Hippocampal formation (tissue), 2 donors: ENCODE data around the gene CHID1.

Experiments used
- DNase-seq, 2 donors: peaks; one replicate each; lab custom pipeline; 2025; lab: John Stamatoyannopoulos, UW

The CHID1 gene

DNA sequence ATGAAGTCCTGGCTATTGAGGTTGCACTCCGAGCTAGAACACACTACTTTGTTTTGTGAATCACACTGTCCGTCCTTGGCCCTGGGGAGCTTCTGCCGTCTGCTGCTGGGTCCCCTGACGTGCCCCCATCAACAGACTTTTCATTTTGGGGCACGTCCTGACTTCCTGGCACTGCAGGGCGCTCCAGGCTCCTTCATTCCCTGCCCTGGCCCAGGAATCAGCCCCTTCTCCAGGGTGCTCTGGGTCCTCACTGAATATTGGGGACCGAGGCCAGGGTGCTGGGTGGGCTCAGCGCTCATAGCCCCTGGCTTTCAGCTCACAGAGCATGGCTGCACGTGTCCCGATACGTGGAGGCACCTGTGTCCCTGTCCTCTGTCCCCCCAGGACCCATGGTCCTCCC is 45.7 kb downstream of the CHID1 start:
- DNase-seq, result no peak

DNA sequence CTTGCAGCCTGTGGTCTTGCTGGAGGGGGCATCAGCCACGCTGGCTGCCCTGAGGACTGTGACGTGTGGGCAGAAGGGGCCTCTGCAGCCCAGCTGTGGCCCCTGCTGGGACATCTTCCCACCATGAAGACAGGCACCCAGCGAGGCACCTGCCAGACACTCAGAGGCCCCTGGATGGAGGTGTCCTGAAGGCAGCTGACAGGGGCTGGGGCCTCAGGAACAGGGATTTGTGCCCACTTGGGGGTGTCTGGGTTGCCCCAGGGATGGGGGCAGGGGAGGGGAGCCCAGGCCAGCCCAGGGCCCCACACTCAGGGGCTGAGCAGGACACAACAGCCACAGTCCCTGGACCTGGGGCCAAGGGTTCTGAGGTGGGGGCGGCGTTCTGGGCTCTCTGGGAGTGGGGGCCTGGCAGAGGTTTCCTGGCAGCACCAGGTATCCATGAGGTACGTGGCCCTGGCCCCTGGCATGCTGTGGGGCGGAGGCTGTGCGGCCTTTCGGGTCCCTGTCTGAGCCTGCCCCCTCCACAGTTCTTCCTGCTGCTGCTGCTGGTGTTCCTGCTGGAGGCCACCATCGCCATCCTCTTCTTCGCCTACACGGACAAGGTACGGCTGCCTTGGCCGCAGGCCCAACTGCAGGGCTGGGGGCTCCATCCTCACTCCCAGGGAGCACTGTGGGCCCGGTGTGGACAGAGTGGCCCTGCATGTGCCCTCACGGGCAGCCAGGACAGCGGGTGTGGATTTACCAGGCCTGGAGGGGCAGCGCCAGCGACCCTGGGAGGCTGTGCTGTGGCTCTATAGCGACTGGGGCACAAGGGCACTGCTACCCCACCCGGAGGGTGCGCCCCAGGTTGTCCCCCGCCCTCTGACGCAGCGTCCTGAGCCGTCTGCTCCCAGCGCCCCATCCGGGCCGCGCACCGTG is 46.4 kb downstream of the CHID1 start:
- DNase-seq, result no peak

DNA sequence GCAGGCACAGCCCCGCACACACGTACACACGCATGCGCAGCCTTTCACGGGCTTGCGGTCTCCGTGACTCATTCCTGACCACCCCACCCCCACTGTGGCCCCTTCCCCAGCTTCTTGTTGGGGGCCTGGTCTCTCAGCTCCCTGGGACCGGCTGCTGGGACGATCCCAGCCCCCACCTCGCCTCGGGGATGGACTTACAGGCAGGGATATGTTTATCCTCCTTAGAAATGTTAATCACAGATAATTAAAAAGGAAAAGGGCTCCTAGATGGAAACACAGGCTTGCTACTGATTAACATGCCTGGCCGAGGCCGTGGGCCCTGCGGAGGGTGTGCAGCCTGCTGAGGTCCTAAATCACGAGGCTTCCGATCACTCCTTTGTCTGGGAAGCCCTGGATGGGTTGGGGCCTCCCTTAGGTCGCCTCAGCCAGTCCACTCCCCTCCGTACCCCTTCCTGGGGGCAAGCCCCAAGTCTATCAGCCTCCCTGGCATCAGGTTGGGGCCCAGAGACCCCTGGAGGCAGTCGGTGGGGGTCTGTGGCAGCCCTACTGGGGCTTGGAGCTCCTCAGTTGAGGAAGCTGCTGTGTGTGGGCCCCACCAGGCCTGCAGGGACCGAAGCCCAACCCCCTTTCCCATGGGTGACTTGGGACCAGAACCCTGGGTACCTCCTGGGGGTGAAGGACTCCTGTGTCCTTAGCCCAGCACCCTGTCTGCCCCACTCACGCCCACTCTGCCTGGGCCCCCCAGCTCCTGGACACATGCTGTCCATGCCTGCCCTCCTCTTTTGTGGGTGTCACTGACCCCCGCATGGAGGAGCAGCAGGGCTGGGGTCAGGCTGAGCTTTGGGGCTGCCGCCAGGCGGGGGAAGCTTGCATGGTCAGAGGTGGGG is 47.3 kb downstream of the CHID1 start:
- no peak for DNase-seq

DNA sequence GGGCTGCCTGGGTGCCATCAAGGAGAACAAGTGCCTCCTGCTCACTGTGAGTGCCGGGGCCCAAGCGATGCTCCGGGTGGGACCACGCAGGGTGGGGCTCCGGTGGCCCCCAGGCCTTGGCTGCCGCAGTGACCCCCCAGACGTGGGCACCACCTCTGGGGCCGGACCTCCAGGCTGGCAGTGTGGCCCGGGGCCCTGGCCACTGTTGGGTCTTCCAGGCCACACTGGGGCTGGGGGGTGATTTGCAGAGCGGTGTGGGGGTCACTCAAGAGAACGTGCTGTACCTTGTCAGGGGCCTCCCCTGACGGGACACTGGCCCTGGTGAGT is 48.0 kb downstream of the CHID1 start:
- no peak for DNase-seq

DNA sequence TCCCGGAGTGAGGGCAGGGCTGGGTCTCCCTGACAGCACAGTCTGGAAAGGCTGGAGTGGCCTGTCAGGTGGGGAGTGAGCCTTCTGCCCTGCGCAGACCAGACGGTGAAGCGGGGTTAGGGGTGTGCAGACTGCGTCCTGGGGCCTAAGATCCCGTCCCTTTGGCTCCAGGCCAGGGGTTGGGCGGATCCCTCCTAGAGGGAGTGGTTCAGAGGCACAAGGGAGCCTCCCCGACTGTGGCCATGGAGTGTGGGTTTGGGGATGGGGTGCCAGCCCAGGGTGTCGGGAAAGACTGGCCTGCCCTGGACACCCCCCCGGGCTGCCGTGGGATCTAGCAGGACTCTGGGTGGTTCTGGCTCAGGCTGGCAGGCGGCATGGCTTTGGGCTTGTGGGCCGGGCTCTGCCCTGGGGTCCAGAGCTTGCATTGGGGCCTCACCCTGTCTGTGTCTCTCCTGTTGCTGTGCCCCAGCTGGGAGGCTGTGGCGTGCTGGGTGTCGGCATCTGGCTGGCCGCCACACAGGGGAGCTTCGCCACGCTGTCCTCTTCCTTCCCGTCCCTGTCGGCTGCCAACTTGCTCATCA is 48.4 kb downstream of the CHID1 start:
- DNase-seq, result no peak

DNA sequence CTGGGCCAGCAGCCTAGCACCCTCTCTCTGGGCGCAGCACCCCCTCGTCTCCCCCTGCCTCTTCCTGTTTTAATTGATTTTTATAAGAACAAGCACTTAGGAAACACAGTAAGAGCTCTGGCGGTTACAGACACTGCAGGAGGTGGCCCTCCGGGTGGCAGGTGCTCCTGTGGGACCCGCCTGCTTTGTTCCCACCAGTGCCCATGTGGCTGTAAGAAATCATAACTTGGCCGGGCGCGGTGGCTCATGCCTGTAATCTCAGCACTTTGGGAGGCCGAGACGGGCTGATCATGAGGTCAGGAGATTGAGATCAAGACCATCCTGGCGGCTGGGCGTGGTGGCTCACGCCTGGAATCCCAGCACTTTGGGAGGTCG is 49.5 kb downstream of the CHID1 start:
- no peak for DNase-seq

DNA sequence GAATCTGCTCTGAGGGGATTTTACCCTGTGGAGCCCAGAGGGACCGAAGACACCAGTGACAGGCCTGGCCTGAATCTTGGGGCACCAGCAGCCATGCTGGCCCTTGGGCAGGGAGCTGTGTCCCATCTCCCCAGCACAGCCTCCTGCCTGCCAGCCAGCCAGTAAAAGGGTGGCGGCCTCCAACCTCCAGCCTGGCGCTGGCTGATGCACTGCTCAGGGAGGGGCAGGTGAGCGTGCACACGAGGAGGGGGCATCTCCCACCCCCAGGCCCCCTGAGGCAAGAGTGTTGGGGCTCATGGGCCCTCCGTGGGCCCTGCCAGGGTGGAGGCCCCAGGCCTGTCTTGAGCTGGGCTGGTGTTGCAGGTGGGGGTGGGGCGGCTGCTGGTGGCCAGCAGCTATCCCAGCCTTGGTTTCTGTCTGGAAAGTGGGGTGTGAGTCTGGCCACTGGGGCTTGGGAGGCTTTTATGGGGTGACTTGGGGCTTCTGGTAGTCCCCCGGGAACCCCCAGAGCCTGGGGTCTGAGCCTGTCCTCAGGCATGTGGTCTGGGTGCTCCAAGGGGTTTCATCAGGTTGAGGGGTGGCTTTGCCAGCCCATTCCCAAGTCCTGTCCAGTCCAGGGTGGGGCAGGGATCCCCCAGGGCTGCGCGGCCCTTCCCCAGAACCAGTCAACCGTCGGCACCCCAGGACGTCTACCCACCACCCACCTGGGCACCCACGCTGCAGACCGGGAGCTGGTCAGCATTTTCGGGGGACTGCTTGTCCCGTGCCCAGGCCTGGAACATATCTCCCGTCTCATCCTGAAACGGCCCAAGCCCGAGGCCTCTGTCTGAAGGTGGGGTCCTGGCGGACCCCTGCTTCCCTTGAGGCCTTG is 50.1 kb downstream of the CHID1 start:
- no peak for DNase-seq

DNA sequence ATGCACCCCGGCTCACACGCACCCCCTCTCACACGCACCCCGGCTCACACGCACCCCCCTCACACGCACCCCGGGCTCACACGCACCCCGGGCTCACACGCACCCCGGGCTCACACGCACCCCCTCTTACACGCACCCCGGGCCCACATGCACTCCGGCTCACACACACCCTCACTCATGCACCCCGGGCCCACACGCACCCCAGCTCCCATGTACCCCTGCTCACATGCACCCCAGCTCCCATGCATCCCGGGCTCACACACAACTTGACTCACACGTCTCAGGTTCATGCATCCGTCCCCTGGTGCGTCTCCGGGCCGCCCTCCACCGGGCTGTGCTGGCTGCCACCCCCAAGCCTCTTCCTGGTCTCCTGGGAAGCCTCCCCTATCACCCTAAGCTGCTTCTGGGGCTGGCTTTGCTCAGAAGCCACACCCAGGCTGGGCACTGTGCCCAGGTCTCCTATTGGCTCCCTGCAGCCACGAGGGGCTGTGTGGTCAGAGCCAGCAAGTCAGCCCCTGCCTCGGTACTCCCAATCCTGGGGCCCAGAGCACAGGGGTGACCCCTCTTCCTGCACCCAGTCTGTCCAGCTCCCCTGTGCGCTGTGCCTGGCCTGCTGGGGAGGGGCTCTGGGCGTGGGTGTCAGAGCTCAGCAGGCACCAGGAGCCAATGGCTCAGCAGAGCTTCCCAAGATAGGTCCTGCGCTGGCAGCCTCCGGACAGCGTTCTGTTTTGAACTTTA is 51.0 kb downstream of the CHID1 start:
- DNase-seq, result peak; percentile 41 to 47

DNA sequence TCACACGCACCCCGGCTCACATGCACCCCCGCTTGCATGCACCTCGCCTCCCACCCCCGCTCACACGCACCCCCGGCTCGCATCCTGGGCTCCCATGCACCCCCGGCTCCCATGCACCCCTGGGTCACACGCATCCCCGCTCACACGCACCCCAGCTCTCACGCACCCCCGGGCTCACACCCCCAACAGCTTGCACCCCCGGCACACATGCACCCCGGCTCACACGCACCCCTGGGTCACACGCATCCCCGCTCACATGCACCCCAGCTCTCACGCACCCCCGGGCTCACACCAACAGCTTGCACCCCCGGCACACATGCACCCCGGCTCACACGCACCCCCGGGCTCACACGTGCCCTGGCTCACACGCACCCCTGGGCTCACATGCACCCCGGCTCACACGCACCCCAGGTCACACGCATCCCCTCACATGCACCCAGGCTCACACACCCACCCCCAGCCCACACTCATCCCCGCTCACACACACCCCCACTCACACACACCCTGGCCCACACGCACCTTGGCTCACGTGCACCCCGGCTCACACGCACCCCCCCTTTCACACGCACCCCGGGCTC is 51.8 kb downstream of the CHID1 start:
- DNase-seq, result no peak

DNA sequence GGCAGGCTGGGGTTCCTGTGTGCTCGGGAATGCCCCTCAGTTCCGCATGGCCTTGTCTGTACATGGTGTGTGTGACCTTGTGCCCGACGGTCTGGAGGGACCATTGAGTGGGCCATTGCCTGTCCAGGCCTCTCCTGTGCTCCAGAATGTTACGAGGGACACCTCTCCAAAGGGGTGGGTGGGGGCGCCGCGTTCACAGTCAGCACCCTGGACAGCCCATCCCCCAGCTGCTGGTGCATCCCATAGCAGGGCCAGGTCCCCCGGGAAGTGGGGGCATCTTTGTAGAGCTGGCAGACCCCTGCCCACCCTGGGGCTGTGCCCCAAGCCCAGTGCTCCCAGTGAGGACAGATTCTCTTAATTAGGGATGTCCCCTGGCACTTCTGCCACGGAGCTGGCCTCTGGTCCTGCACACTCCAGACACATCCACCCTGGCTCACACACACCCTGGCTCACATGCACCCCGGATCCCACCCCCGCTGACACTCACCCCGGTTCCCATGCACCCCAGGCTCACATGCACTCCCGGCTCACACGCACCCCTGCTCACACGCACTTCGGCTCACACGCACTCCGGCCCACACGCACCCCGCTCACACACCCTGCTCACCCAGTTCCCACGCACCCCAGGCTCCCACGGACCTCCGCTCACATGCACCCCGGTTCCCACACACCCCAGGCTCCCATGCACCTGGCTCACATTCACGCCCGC is 52.4 kb downstream of the CHID1 start:
- DNase-seq, result no peak

DNA sequence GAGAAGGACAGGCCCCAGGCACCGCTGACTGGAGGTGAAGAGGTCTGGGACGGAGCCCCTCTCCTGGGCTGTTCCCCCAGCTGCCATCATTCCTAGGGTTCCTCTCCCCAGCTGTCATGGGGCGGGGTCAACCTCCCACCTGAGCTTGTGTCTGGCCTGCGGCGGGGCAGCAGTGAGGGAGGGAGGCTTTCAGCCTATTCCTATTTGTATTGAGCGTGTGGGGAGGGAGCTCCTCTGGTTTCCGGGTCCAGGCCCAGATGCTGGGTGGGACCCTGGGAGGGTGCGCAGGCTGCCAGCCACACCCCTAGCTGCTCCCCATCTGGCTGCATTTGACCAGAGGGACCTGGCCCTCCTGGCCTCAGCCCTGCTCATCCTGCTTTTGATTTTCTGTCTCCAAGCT is 54.2 kb downstream of the CHID1 start:
- DNase-seq, result no peak

DNA sequence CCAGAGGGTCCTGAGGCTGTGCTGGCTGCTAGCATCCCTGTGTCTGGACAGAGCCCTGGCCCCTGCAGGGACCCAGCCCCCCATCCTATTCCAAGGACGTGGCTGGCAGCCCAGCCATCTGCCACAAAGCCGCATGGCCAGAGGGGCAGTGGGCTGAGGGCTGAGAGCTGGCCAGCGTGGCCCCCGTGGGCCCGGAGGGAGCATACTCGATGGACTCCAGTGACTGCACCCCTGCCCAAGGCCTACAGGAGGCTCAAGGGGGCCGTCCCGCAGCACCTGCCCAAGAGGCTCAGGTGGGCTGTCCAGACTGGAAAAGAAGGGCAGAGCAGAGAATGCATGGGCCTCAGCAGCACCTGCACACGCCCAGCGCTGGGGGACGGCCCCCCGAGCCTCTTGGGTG is 54.8 kb downstream of the CHID1 start:
- no peak for DNase-seq

DNA sequence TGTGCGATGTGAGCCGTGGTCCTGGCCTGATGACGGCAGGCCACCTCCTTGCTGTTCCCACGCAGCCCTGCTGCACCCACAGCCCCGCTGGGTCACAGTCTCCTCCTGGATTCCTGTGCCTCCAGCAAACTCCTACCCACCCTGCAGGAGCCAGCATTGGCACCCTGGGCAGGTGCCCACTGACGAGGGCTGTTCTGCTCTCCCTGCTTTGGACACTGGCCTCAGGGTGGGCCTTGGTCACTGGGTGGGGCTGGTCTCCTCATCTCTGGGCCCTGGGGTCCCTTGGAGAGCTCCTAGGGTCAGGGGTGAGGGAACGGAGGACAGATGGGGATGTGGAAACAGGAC is 55.3 kb downstream of the CHID1 start:
- DNase-seq, result no peak

DNA sequence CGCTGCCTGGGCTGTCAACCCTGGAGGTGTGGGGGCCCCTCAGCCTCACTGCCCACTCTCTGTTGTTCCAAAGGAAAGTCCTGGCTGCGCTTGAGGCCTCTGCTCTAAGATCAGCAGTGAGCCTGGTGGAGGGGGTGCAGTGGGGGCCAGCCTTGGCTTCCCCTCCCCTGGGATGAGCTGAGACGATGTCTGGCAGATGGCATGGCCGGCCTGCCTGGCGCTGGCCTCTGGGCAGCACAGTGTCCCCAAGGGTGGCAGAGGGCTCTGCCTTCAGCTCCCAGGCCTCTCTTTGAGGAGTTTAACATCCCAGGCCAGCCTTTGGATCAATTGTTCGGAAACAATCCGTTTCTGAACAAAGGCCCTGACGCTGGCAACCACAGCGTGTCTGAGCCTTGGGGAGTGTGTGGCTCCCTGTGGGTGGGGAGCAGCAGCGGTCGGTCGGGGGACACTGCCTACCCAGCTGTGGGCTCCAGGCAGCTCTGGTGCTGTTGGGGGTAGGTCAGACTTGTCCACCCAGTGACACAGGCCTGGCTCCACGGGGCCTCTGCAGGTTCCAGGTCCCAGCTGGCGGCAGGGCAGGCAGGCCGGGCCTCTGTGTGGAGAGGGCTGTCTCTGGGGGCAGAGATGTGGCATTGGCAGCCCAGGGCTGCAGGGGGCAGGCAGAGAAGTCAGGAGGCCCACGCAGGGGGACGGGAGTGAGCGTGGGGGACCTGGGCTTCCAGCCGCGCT is 55.8 kb downstream of the CHID1 start:
- DNase-seq, result no peak

DNA sequence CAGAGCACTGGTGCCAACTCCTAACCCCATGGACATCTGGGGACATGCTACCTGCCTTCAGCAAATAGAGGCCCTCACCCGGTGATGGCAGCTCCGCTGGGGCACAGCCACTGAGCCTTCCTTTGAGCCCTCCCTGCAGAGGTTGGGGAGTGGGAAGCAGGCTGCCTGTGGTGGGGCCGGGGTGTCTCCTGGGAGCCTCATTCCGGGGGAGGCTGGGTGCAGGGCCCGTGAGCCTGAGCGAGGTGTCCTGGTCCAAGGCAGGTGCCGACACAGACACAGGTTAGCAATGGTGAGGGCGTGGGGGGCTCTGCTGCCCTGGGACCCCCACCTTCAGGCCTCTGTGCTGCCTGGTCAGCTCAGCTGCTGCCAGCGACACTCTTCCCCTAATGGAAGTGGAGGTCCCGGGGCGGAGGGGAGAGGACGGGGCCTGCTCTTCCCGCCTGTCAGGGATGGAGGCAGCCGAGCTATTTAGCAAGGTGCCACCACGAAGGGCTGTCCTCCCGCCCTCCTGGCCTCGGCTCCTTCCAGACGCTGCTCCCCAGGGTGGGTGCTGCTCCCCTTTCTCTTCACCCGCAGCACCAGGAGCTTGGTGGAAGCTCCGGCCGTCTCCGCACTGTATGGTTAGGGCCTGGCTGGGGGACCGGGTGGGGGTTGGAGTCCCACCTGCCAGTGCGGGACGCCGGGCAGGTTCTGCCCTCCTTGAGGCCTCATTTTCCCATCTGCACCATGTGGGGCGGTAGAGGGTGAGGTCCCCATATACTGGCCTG is 56.7 kb downstream of the CHID1 start:
- DNase-seq, result no peak

DNA sequence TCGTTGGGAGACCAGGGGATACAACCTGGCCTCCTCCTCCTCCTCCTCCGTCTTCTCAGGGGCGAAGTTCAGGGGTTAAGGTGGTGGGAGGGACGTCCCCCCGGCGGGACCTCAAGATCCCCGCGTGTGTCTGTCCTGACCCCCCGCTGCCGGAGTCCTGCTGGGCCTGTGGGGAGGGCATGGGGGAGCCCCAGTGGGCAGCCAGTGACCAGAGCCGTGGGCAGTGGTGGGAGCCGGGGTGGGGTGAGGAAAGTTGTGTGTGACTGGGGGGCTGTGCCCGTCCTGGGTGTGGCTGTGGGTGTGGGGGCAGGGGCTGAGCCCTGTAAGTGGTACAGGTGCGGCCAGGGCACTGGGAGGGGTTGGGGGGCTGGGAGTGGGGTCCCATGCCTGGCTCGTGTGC is 57.8 kb downstream of the CHID1 start:
- DNase-seq, result no peak

DNA sequence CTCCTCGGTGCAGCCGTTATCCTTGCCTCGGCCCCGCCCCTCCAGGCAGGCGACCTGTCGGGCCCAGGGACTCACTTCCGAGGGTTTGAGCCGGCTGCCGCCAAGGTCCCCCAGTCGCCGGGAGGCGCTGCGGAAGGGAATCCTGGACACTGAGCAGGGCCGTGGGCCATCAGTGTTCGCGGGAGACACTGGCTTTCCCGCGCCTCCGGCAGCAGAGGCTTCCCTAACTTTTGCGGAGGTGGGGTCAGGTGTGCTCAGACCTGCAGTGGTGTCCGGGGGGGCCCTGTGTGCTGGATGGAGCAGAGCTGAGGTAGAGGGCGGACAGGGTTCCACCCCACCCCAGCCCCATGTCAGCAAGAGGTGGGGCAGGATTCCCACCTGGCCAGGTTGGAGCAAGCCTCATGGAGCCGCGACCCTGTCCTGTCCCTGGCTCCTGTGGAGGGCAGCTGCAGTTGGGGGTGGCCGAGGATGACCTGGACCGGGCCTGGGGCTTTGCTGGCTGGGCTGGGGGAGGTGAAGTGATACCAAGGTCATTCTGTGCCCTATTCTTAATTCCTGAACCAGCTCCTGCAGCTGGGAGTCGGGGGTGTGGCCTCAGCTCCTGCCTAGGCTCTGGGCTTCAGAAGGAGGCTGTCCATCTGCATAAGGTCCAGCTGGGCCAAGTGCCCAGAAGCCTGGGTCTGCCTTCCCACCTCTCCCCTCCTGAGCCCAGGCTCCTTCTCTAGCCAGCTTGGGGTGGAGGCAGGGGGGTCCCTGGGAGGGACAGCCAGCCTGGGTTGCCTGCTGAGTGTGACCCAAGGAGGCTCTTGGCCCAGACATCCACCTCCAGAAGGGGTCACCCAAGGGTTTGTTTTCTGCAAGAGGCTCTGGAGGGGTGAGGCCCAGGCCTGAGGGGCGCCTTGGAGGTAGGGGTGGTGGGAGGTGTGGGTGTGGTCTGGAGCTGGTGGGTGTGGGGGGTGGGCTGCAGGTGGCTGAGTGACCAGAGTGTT is 59.5 kb downstream of the CHID1 start:
- no peak for DNase-seq
